Measurements from ENCODE around the gene TSPAN7. TPM values are rescaled to one million over a fixed set of nuclear protein-coding genes. Genes with fewer than 3 reads are reported as not detected.

The TSPAN7 gene
- total and polyA plus RNA-seq, 2 of the 8 experiments (the other 6 are each of a cell fraction or from before 2014, with no cell fraction given) = 32.1 to 37.7 TPM

GRCh38 chrX:38616904-38617303 is 55.6 kb downstream of the TSPAN7 start:
- 85% methylated on average over 6 of the region's 6 CpGs; no CpG with 5 or more reads in 1 of the 2 experiments for WGBS, 2 experiments (ENCODE audit: extremely low coverage in 1 of 2, insufficient coverage in 1 of 2, insufficient read length in 1 of 2, insufficient replicate concordance in 2 of 2, low coverage in 1 of 2, low lambda C conversion rate in 2 of 2, missing lambda C conversion rate in 1 of 2)
- no peak overlapping the region for H2AFZ ChIP-seq (ENCODE audit: low read length)
- H2BK12ac ChIP-seq (ENCODE audit: low read depth, low read length) = no peak overlapping the region
- H2BK20ac ChIP-seq (ENCODE audit: low read length) = no peak overlapping the region
- H3K56ac ChIP-seq (replicated peaks; ENCODE audit: insufficient read length, low read depth, low read length) = no peak overlapping the region
- no peaks in the 10 kb centered on the region for H4K20me1 ChIP-seq (replicated peaks in 1 of 2; ENCODE audit: control insufficient read depth in 1 of 2, insufficient read depth in 2 of 2, low read length in 2 of 2)
- no peak overlapping the region for H3K9ac ChIP-seq (replicated peaks in 1 of 4; ENCODE audit: extremely low read depth in 1 of 4, low read depth in 3 of 4, low read length in 3 of 4)
- no peak overlapping the region for H3K27ac ChIP-seq (ENCODE audit: low read depth, low read length)
- H3K23me2 ChIP-seq (ENCODE audit: low read depth, low read length) = no peaks in the 10 kb centered on the region
- no peak overlapping the region for H3K4ac ChIP-seq (replicated peaks; ENCODE audit: insufficient read length, low read depth, low read length)
- no peaks in the 10 kb centered on the region; a peak in 2 of 7 replicates for H3K4me1 ChIP-seq (replicated peaks in 1 of 4; ENCODE audit: control insufficient read depth in 3 of 4, insufficient read depth in 4 of 4, low read length in 3 of 4)
- H3K79me2 ChIP-seq (ENCODE audit: control insufficient read depth in 1 of 2, insufficient read depth in 2 of 2, low read length in 2 of 2) = no peaks in the 10 kb centered on the region
- H3K36me3 ChIP-seq (ENCODE audit: control insufficient read depth in 2 of 4, insufficient read depth in 4 of 4, low read length in 3 of 4) = no peaks in the 10 kb centered on the region
- H3K18ac ChIP-seq (ENCODE audit: extremely low read depth, low read length) = no peak overlapping the region
- H3K27me3 ChIP-seq (replicated peaks in 1 of 4; ENCODE audit: control insufficient read depth in 3 of 4, extremely low read depth in 1 of 4, insufficient read depth in 3 of 4, low read length in 3 of 4) = no peaks in the 10 kb centered on the region
- no peak overlapping the region for H2BK15ac ChIP-seq (ENCODE audit: low read length)
- no peak overlapping the region for H2BK120ac ChIP-seq (replicated peaks; ENCODE audit: low read depth, low read length)
- CTCF ChIA-PET (ENCODE audit: partially characterized antibody) = interaction anchor here (1.0 kb wide), 1 partner anchor 11 kb away, joined by 3 read pairs; no protein-coding TSS in a partner anchor
- no peak overlapping the region for H3K14ac ChIP-seq (ENCODE audit: insufficient read length)
- no peak overlapping the region for H3K23ac ChIP-seq (ENCODE audit: insufficient read length)
- no peak overlapping the region for H2AK5ac ChIP-seq (ENCODE audit: low read depth, low read length)
- H4K5ac ChIP-seq (ENCODE audit: insufficient read length, low read depth, low read length) = no peak overlapping the region
- no peaks in the 10 kb centered on the region for H3K79me1 ChIP-seq (ENCODE audit: low read depth, low read length)
- POLR2A ChIA-PET (ENCODE audit: partially characterized antibody) = interaction anchor here (1.2 kb wide), 1 partner anchor 10 kb away, joined by 6 read pairs; no protein-coding TSS in a partner anchor
- H3K4me2 ChIP-seq (ENCODE audit: insufficient read depth in 1 of 2, low read depth in 2 of 2, low read length in 2 of 2) = no peak overlapping the region
- FAIRE-seq = no peak
- H3K9me3 ChIP-seq (ENCODE audit: insufficient read depth in 2 of 2, low read depth in 1 of 2, low read length in 1 of 2) = no peaks in the 10 kb centered on the region
- no peak overlapping the region for H4K8ac ChIP-seq (ENCODE audit: extremely low read depth, insufficient read depth, low read length)
- DNase-seq (ENCODE audit: low read depth in 1 of 2, low spot score in 2 of 2) = no peak
- H4K91ac ChIP-seq (replicated peaks; ENCODE audit: insufficient read length, low read length) = no peak overlapping the region
- no peak overlapping the region for H3K4me3 ChIP-seq (ENCODE audit: extremely low read depth in 1 of 4, insufficient read depth in 2 of 4, low read depth in 3 of 4, low read length in 4 of 4)
- no peak overlapping the region for H2BK5ac ChIP-seq (ENCODE audit: low read depth, low read length)
- TF ChIP-seq TEAD4 (IDR thresholded peaks at IDR 0.05; ENCODE audit: low read depth, low read length) = no peak
- no peak for TF ChIP-seq TAF7 (optimal IDR thresholded peaks at IDR 0.05; ENCODE audit: borderline replicate concordance, low read depth, low read length)
- TF ChIP-seq EZH2 (IDR thresholded peaks at IDR 0.05; ENCODE audit: low read depth, low read length, severe bottlenecking) = no peak
- TF ChIP-seq ZNF274 (IDR thresholded peaks at IDR 0.05; ENCODE audit: borderline replicate concordance, extremely low read depth, low read length) = no peak
- no peak for TF ChIP-seq CHD1 (IDR thresholded peaks at IDR 0.05; ENCODE audit: low read depth, low read length)
- TF ChIP-seq ATF3 (IDR thresholded peaks at IDR 0.05; ENCODE audit: insufficient read depth, low read depth, low read length) = no peak
- TF ChIP-seq SRF (IDR thresholded peaks at IDR 0.05; ENCODE audit: low read depth, low read length) = no peak
- no peak for TF ChIP-seq PHF8 (conservative IDR thresholded peaks at IDR 0.05; ENCODE audit: low read depth, low read length)

All from H1 (cell line).